ENCODE results near the gene GLIS1.

Gene GLIS1

DNA sequence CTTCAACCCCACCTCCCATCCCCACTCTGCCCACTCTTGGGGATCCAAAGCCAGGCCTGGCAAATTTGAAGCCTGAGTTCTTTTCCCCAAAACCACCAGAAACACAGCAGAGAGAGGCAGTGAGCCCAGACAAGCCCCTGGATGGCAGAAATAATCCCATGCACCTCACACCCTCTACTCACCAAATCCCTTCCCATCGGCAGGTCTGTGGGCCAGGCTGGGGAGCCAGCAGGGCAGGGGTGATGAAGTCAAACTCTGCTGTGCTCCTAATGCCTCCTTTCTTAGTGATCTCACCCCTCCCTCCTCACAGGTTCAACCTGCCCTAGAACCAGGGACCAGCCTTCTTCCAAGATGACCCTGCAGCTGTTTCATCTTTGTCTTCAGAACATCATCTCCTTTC lies 72.4 kb downstream of the GLIS1 start:
- Mint-ChIP-seq H3K27ac (no peak overlapping the region), H3K4me3 (no peak overlapping the region), H3K9me3 (no peaks in the 10 kb centered on the region), H3K36me3 (no peaks in the 10 kb centered on the region), H3K4me1 (no peaks in the 10 kb centered on the region)
- ATAC-seq (no peak), DNase-seq (ENCODE audit: low spot score in 2 of 2) (no peak)

DNA sequence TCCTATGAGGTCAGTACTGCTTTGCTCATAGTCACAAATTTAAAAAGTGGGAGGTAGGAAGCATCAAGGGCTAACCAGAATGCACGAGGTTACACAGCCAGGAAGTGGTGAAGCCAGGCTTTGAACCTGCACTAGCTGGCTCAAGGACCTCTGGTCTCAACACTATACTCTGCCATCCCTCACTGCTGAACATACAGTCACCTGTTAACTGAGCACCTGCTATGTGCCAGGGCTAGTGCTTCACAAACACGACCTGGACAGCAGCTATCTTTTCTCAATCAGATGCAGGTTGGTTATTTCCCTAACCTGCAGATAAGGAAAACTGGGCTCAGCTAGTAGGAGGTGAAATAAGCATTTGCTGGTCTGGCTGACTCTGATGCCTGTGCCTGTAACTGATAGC lies 73.0 kb downstream of the GLIS1 start:
- no peaks in the 10 kb centered on the region for H3K4me1 Mint-ChIP-seq
- H3K4me3 Mint-ChIP-seq = no peak overlapping the region
- ATAC-seq = no peak
- H3K36me3 Mint-ChIP-seq = no peaks in the 10 kb centered on the region
- H3K9me3 Mint-ChIP-seq = no peaks in the 10 kb centered on the region
- H3K27ac Mint-ChIP-seq = no peak overlapping the region
- DNase-seq (ENCODE audit: low spot score in 2 of 2) = no peak

DNA sequence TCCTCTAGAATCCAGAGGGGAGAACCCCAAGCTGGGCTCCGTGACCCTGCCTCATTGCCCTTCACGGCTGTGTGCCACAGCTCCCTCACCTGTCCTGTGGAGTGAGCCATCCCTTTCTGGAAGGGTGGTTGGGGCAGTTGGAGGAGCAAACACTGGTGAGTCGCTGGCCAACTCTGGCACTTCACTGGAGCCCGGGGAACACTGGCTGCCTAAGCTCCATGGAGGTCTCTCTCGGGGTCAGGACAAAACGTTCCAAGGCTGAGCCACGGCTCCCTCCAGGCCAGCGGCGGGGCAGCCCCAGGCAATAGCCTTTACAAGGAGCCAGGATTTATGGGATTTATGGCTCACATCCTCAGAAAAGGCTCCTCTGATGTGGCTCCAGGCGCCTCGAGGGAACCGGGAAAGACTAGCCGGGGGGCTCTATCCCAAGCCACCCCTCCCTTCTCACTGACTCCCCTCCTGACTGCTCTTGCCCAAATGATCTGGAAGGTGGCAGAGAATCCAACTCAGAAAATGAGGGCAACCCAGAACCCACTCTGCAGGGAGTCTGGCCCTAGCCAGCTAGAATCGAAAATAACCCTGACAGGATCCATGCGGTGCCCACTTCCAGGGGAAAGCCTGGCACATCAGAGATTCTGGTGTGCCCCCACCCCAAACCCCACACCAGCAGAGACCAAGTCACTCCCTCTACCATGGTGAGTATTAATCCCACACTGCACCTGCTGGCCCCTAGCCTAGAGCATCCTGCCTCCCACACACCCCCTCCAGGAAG lies 75.2 kb downstream of the GLIS1 start:
- no peaks in the 10 kb centered on the region for H3K36me3 Mint-ChIP-seq
- no peaks in the 10 kb centered on the region for H3K9me3 Mint-ChIP-seq
- no peak overlapping the region for H3K4me3 Mint-ChIP-seq
- DNase-seq (ENCODE audit: low spot score in 2 of 2) (no peak), ATAC-seq (no peak)
- no peaks in the 10 kb centered on the region for H3K4me1 Mint-ChIP-seq
- H3K27ac Mint-ChIP-seq = no peak overlapping the region

DNA sequence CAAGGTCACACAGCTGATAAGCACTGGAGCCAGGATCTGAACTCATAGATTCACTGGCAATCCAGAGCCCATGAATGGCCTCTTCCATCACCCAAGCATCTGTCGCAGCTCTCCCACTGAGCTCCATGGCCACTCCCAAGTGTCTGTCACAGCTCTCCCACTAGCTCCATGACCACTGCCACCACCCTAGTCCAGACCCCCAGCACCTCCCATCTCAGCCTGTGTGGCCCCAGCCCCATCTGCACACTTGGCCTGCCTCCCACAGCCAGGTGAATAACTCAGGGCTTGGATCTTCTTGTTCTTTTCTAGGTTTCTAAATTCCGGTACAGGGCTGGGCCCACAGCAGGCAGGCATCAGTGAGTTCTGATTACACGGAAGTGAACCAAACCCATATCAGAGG lies 76.0 kb downstream of the GLIS1 start:
- ATAC-seq (no peak), DNase-seq (ENCODE audit: low spot score in 2 of 2) (no peak)
- Mint-ChIP-seq H3K9me3 (no peaks in the 10 kb centered on the region), H3K4me1 (no peaks in the 10 kb centered on the region), H3K27ac (no peak overlapping the region), H3K36me3 (no peaks in the 10 kb centered on the region), H3K4me3 (no peak overlapping the region)

DNA sequence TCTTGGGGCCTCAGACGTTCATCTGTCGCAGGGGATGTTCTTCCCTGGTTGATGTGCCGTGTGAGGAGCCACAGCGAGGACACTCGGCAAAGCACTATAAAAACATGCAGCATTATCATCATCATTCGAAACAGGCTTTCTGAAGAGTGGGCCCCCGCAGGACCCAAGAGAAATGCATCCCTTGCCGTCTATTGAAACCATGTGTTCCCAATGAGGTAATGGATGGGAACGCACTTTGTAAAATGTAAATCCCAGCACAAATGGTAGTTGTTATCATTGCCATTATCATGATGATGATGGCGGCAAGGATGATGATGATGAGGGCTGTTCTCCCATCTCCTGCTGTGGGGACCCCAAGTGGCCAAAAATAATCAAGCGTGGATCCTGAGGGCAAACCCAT lies 76.8 kb downstream of the GLIS1 start:
- no peaks in the 10 kb centered on the region for H3K9me3 Mint-ChIP-seq

DNA sequence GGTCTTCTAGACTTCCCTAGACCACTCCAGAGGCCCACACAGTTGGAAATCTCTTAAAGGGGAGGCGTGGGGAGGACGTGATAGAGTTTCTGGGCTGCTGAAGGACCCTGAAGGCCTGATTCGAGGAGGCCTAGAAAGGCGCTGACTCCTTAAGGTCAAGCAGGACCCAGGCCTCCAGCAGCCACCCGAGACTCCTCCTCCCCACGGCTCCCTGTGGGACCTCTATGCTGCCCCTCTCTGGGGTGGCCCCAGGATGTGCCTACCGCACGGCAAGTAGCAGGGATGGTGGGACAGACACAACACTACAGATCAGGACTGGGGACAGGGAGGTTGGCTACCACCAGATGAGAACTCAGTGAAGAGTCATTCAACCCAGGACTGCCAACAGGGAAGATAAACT lies 77.5 kb downstream of the GLIS1 start:
- no peaks in the 10 kb centered on the region for H3K36me3 Mint-ChIP-seq
- no peak overlapping the region for H3K4me3 Mint-ChIP-seq
- no peaks in the 10 kb centered on the region for H3K9me3 Mint-ChIP-seq
- DNase-seq (ENCODE audit: low spot score in 2 of 2) (no peak), ATAC-seq (no peak)
- no peak overlapping the region for H3K27ac Mint-ChIP-seq
- H3K4me1 Mint-ChIP-seq = no peaks in the 10 kb centered on the region

More for the DNA sequence above, 76.8 kb downstream of the GLIS1 start:
- H3K4me1 Mint-ChIP-seq = no peaks in the 10 kb centered on the region
- H3K27ac Mint-ChIP-seq = no peak overlapping the region
- no peak for ATAC-seq
- DNase-seq (ENCODE audit: low spot score in 2 of 2) = no peak
- H3K36me3 Mint-ChIP-seq = no peaks in the 10 kb centered on the region
- no peak overlapping the region for H3K4me3 Mint-ChIP-seq

DNA sequence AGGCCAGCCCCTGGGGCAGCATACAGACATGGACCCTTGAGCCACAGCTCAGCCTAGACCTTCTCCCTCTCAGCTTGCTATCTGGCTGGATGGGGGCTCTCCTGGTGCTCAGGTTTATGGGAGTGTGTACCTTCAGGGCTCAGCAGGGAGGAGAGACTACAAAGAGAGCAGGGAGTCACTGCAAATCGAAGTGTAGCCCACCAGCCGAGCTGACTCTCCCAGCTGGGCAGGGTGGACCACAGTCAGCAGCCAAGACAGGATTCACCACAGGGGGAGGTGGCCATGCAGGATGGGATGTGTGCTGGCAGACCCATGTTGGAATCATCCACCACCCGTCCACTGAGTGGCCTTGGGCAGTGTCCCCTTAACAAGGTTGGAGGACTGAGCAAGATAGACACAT lies 78.3 kb downstream of the GLIS1 start:
- Mint-ChIP-seq H3K27ac (no peak overlapping the region), H3K9me3 (no peaks in the 10 kb centered on the region), H3K4me1 (no peaks in the 10 kb centered on the region), H3K36me3 (no peaks in the 10 kb centered on the region), H3K4me3 (no peak overlapping the region)
- DNase-seq (ENCODE audit: low spot score in 2 of 2) (no peak), ATAC-seq (no peak)

DNA sequence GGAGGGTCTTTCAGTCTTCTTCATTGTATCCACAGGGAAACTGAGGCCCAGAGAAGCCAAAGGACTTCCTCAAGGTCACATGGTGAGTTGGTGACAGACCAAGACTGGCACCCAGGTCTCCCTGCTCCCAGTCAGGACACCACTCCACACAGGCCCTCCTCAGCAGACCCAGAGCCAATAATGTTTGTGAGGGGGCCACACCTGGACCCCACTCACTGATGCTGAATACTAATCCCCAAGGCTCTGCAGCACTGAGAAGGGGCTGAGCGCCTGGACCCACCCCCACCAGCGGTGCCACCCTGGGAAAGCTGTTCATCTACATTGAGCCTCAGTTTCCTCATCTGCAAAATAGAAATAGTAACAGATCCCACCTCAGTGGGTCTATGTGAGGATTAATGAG lies 79.5 kb downstream of the GLIS1 start:
- no peak for DNase-seq (ENCODE audit: low spot score in 2 of 2)
- no peaks in the 10 kb centered on the region for H3K36me3 Mint-ChIP-seq
- H3K27ac Mint-ChIP-seq = no peak overlapping the region
- no peak for ATAC-seq
- H3K4me3 Mint-ChIP-seq = no peak overlapping the region
- H3K4me1 Mint-ChIP-seq = no peaks in the 10 kb centered on the region
- H3K9me3 Mint-ChIP-seq = no peaks in the 10 kb centered on the region

DNA sequence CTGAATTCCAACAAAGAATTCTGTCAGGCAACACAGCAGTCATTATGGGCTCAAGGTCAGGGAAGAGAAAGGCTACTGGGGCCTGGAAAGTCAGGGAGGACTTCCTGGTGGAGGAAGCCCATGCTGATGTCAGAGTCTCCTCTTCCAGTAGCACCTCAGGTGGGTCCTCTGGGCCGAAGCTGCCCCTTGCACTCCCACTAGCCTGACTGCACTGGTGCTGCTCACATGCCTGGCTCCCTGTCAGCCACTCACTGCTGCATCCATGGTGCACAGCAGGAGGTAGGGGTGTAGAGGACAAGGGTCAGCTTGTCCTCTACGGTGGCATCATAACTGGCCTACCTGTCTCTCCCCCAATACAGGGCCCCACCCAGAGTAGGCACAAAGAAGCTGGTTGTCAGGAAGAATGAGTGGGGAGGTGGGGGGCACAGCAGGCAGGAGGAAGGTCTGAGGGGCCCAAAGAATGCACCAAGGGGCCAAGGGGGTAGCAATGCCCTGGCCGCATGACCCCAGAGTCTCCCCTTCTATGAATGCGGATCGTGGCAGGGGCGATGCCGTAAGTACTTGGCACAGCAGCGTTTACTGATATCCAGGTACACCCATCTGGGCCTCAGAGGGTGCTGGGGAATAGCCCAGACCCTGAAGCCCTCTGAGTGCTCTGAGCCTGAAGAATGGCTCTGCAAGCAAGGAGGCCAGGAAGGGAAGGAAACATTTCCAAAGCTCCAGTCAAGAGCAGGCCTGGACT lies 80.3 kb downstream of the GLIS1 start:
- DNase-seq (ENCODE audit: low spot score in 2 of 2) (no peak), ATAC-seq (no peak)
- Mint-ChIP-seq H3K9me3 (no peaks in the 10 kb centered on the region), H3K4me3 (no peak overlapping the region), H3K4me1 (no peaks in the 10 kb centered on the region), H3K36me3 (no peaks in the 10 kb centered on the region), H3K27ac (no peak overlapping the region)

DNA sequence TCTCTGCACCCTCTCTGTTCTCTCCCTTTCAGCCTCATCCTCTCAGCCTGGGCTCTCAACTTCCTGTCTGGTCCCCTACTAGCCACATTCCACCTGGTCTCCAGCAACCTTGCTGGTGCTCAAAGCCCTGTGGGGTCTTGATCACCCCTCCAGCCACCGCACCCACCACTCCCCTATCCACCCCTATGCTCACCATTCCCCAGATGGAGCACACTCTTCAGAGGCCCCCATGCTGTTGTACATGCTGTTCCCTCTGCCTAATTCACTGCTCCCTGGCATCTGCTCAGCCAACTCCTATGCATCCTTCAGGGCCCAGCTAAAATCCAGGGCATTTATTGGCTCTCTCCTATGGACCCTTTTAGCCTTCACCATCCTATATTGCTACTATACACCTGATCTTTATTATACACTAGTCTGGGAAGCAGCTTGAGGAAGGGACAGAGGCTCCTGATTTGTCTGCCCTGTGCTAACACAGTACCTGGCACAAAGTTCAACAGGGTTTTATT lies 81.0 kb downstream of the GLIS1 start:
- Mint-ChIP-seq H3K4me3 (no peak overlapping the region), H3K36me3 (no peaks in the 10 kb centered on the region), H3K27ac (no peak overlapping the region), H3K4me1 (no peaks in the 10 kb centered on the region), H3K9me3 (no peaks in the 10 kb centered on the region)
- no peak for ATAC-seq
- no peak for DNase-seq (ENCODE audit: low spot score in 2 of 2)

DNA sequence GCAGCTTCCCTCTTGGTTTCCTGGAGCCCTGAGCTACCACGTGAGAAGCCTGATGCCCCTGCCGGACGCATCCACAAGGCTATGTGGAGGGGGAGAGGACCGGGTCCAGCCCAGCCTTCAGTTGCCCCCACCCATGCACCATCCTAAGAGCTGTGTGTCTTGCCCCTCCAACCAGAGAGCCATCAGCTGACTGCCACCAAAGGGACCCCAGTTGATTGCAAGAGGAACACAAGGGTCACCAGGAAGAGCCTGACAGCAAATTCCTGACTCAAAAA lies 81.5 kb downstream of the GLIS1 start:
- Mint-ChIP-seq H3K4me1 (no peaks in the 10 kb centered on the region), H3K4me3 (no peak overlapping the region), H3K36me3 (no peaks in the 10 kb centered on the region), H3K9me3 (no peaks in the 10 kb centered on the region), H3K27ac (no peak overlapping the region)
- ATAC-seq = no peak
- no peak for DNase-seq (ENCODE audit: low spot score in 2 of 2)

DNA sequence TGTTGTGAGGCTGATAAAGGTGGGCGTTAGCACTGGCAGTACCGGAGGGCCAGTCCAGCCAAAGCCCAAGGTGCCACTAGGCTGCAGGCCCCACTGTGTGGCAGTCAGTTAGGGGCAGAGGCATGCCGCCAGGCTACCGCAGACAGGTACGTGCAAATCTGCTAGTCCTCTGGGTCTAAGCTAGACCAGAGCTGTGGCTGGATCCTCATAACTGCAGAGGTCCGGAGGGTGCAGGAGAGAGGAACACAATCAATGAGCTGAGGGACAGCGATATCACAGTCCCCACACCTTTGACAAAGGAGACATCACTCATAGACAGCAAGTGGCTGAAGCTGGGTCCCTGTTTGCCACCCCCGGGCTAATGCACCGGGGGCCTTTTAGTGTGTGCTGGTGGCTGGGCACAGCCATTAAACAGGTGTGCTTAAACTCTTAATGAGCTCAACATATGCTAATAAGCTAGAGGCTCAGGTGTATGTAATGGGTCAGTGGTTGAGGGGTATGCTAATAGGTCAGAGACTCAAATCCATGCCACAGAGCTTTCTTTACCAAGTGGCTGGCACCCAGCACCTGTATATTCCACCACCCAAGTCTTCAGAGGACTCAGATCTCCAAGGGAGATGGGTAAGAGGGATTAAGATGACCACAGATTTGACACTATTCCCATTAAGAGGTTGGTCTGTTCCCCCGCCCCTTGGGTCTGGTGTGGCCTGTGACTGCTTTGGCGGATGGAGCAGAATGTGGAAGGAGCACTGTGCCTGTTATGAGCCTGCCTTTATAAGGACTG lies 82.0 kb downstream of the GLIS1 start:
- H3K36me3 Mint-ChIP-seq = no peaks in the 10 kb centered on the region
- DNase-seq (ENCODE audit: low spot score in 2 of 2) = no peak
- no peak overlapping the region for H3K27ac Mint-ChIP-seq
- H3K4me1 Mint-ChIP-seq = no peaks in the 10 kb centered on the region
- no peak for ATAC-seq
- H3K9me3 Mint-ChIP-seq = no peaks in the 10 kb centered on the region
- H3K4me3 Mint-ChIP-seq = no peak overlapping the region

DNA sequence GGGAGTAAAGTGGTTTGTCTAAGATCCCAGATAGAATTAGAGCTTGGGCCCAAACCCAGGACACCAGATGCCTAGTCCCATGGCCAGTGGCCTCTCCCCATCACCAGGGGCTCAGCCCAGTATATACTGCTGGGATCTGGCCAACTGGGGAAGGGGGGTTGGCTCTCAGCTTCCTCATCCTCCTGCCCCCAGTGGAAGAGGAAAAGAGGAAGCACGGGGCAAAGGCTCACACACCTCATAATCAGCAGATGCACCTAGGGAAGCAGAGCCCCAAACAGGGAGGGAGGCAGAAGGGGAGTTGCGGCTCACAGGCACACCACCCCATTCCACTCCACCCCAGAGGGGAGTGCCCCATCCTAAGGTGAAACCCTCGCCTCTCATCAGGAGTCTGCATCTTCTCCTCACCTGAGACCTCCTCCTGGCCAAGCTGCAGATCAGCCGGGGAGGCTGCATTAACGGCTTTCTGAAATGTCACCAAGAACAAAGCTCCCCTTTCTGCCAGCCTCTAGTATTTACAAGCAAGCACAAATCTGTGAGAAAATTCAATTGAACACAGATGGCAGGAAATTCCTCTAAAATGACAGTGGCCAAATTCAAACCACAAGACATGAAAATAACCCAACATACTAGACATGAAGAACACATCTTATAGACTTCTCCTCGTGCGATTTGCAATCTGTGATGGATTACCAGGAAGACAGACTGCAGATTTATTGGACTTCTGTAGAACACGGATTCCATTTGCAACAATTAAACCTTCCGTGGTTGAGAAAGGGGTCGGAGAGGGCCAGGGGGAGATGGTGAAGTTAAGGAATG lies 82.8 kb downstream of the GLIS1 start:
- DNase-seq (ENCODE audit: low spot score in 2 of 2) (no peak), ATAC-seq (no peak)
- Mint-ChIP-seq H3K9me3 (no peaks in the 10 kb centered on the region), H3K27ac (no peak overlapping the region), H3K4me1 (no peaks in the 10 kb centered on the region), H3K36me3 (no peaks in the 10 kb centered on the region), H3K4me3 (no peak overlapping the region)

DNA sequence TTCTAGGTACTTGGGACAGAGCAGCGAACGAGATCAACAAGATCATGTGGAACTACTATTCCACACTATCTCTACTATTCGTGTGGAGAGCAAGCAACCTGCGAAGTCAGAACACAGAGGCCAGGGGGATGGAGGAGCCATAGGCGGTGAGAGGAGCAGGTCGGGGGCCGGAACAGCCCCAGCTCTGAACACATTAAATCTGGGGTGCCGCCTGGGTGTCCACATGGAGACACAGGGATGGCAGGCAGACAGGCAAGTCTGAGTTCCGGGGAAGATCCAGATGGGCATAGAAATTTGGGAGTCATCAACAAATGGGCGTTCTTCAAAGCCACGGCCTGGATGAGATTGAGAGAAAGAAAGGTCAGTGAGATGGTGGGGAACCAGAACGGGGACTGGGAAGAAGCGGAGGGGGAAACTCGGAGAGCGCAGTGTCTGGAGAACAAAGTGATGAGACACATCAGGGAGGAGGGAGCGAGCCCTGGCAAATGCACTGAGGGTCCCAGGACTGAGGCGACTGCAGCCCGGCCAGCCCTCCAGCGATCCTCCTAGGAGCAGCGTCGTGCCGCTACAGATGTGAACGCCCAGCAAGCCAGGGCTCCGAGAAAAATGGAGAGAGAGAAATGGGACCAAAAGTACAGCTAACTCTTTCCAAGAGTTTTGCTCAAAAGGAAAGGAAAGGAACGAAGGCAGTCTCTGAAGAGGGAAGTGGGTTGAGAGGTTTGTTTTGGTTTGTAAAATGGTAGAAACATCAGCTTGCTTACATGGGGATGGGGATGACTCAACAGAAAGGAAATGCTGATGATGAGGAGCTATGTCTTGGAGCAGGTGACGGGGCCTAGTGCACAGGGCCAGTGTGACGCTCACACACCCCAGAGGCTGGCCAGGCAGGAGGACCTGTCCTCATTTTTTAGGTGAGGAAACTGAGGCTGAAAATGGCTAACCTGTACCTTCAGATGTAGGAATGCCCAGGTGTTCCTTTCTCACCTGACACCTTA lies 84.5 kb downstream of the GLIS1 start:
- Mint-ChIP-seq H3K9me3 (no peaks in the 10 kb centered on the region), H3K4me3 (no peak overlapping the region), H3K36me3 (no peaks in the 10 kb centered on the region), H3K4me1 (no peaks in the 10 kb centered on the region), H3K27ac (no peak overlapping the region)
- no peak for ATAC-seq
- DNase-seq (ENCODE audit: low spot score in 2 of 2) = no peak

Measured in stimulated activated effector memory CD8-positive, alpha-beta T cell treated with anti-CD3 and anti-CD28 coated beads, Interleukin-12 subunit alpha, Interleukin-12 subunit beta, amount 100 ng/mL, for 72 hours (primary cell).